ENCODE data around the gene MED4. TPM values are rescaled to one million over a fixed set of nuclear protein-coding genes. Genes with fewer than 3 reads are reported as not detected.

Gene MED4
- total RNA-seq, 1 donor: 26.1 TPM

- Histone ChIP-seq H3K4me1 (ENCODE audit: insufficient read depth, low read length) (peaks cover 35% of the 10 kb centered on the region), H3K36me3 (ENCODE audit: insufficient read depth, low read length) (peaks cover 11% of the 10 kb centered on the region), H3K27ac (ENCODE audit: low read depth, low read length) (no peak overlapping the region), H3K9me3 (ENCODE audit: low read depth, low read length) (no peaks in the 10 kb centered on the region), H3K27me3 (ENCODE audit: insufficient read depth, low read length) (no peaks in the 10 kb centered on the region), H3K4me2 (ENCODE audit: insufficient read depth, low read length) (no peak overlapping the region), H3K4me3 (ENCODE audit: insufficient read depth, low read length) (no peak overlapping the region), H4K20me1 (ENCODE audit: insufficient read depth, low read length) (peaks cover 3% of the 10 kb centered on the region), H2AFZ (ENCODE audit: low read length) (no peak overlapping the region), H3K79me2 (ENCODE audit: insufficient read depth, low read length) (peaks cover 10% of the 10 kb centered on the region)
- TF ChIP-seq, protein P1, sequence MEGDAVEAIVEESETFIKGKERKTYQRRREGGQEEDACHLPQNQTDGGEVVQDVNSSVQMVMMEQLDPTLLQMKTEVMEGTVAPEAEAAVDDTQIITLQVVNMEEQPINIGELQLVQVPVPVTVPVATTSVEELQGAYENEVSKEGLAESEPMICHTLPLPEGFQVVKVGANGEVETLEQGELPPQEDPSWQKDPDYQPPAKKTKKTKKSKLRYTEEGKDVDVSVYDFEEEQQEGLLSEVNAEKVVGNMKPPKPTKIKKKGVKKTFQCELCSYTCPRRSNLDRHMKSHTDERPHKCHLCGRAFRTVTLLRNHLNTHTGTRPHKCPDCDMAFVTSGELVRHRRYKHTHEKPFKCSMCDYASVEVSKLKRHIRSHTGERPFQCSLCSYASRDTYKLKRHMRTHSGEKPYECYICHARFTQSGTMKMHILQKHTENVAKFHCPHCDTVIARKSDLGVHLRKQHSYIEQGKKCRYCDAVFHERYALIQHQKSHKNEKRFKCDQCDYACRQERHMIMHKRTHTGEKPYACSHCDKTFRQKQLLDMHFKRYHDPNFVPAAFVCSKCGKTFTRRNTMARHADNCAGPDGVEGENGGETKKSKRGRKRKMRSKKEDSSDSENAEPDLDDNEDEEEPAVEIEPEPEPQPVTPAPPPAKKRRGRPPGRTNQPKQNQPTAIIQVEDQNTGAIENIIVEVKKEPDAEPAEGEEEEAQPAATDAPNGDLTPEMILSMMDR (IDR thresholded peaks at IDR 0.05; ENCODE audit: extremely low read depth, low read depth, low read length): no peak
- no peak for DNase-seq (ENCODE audit: insufficient read length, low spot score, missing footprints)
These were observed 54.9 kb downstream of the MED4 start for GRCh38 chr13:48040049-48040448.

GRCh38 chr13:48038761-48039160 is 56.1 kb downstream of the MED4 start:
- Histone ChIP-seq H3K9me3 (ENCODE audit: low read depth, low read length) (no peaks in the 10 kb centered on the region), H3K36me3 (ENCODE audit: insufficient read depth, low read length) (peaks cover 11% of the 10 kb centered on the region), H3K4me2 (ENCODE audit: insufficient read depth, low read length) (peak overlapping the region; percentile 98), H3K27me3 (ENCODE audit: insufficient read depth, low read length) (no peaks in the 10 kb centered on the region), H3K4me3 (ENCODE audit: insufficient read depth, low read length) (peak overlapping the region; percentile 79), H3K79me2 (ENCODE audit: insufficient read depth, low read length) (peaks cover 10% of the 10 kb centered on the region), H2AFZ (ENCODE audit: low read length) (peak overlapping the region; percentile 90), H3K4me1 (ENCODE audit: insufficient read depth, low read length) (peaks cover 30% of the 10 kb centered on the region), H3K27ac (ENCODE audit: low read depth, low read length) (peak overlapping the region; percentile 92), H4K20me1 (ENCODE audit: insufficient read depth, low read length) (peaks cover 3% of the 10 kb centered on the region)
- DNase-seq (ENCODE audit: insufficient read length, low spot score, missing footprints): no peak
- TF ChIP-seq, protein P1 (IDR thresholded peaks at IDR 0.05; ENCODE audit: extremely low read depth, low read depth, low read length): no peak

GRCh38 chr13:48037346-48038173 is 57.3 kb downstream of the MED4 start, which contains the start of gene NUDT15:
NUDT15 (plus strand) TSS chr13:48037726; CDS start chr13:48037747, 21 bp downstream.
- TF ChIP-seq, protein P1 (IDR thresholded peaks at IDR 0.05; ENCODE audit: extremely low read depth, low read depth, low read length): peak; percentile 99
- peaks cover 22% of the 10 kb centered on the region for H3K4me1 ChIP-seq (ENCODE audit: insufficient read depth, low read length)
- peaks cover 11% of the 10 kb centered on the region for H3K36me3 ChIP-seq (ENCODE audit: insufficient read depth, low read length)
- DNase-seq (ENCODE audit: insufficient read length, low spot score, missing footprints): peak; percentile 97
- H3K79me2 ChIP-seq (ENCODE audit: insufficient read depth, low read length): peaks cover 10% of the 10 kb centered on the region
- peaks cover 3% of the 10 kb centered on the region for H4K20me1 ChIP-seq (ENCODE audit: insufficient read depth, low read length)
- peak within 1 kb of the TSS; percentile 79 for H3K4me3 ChIP-seq (ENCODE audit: insufficient read depth, low read length)
- peak within 1 kb of the TSS; percentile 92 for H3K27ac ChIP-seq (ENCODE audit: low read depth, low read length)
- H3K4me2 ChIP-seq (ENCODE audit: insufficient read depth, low read length): peak within 1 kb of the TSS; percentile 98
- no peaks in the 10 kb centered on the region for H3K9me3 ChIP-seq (ENCODE audit: low read depth, low read length)
- peak within 1 kb of the TSS; percentile 90 for H2AFZ ChIP-seq (ENCODE audit: low read length)
- H3K27me3 ChIP-seq (ENCODE audit: insufficient read depth, low read length): no peaks in the 10 kb centered on the region

DNA sequence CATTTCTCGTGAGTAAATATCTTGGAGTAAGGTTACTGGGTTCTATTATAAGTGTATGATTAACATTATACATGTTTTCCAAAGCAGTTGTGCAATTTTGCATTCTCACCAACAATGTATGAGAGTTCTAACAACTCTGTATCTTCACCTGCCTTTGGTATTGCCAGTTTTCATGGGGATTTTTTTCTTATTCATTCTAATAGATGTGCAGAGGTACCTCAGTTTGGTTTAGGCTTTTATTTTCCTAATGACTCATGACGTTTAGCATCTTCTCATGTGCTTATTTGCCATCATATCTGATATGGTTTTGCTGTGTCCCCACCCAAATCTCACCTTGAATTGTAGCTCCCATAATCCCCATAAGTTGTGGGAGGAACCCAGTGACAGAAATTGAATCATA is 65.0 kb downstream of the MED4 start:
- H3K4me3 ChIP-seq (ENCODE audit: insufficient read depth, low read length): no peak overlapping the region
- no peak for DNase-seq (ENCODE audit: insufficient read length, low spot score, missing footprints)
- H3K36me3 ChIP-seq (ENCODE audit: insufficient read depth, low read length): no peaks in the 10 kb centered on the region
- H3K9me3 ChIP-seq (ENCODE audit: low read depth, low read length): no peaks in the 10 kb centered on the region
- H3K79me2 ChIP-seq (ENCODE audit: insufficient read depth, low read length): no peaks in the 10 kb centered on the region
- no peak overlapping the region for H2AFZ ChIP-seq (ENCODE audit: low read length)
- no peak overlapping the region for H3K4me2 ChIP-seq (ENCODE audit: insufficient read depth, low read length)
- TF ChIP-seq, protein P1 (IDR thresholded peaks at IDR 0.05; ENCODE audit: extremely low read depth, low read depth, low read length): no peak
- H3K4me1 ChIP-seq (ENCODE audit: insufficient read depth, low read length): no peaks in the 10 kb centered on the region
- no peaks in the 10 kb centered on the region for H3K27me3 ChIP-seq (ENCODE audit: insufficient read depth, low read length)
- H4K20me1 ChIP-seq (ENCODE audit: insufficient read depth, low read length): no peaks in the 10 kb centered on the region
- H3K27ac ChIP-seq (ENCODE audit: low read depth, low read length): no peak overlapping the region

Measured in osteoblast (primary cell).